22Rv1 (cell line): Measurements from ENCODE around the gene LRRC27.

Experiments
- ZFX ChIP-seq: fragments of 450-650 bp; IDR thresholded peaks from 2 replicates; pipeline ENCODE4 v1.6.1; 2017; ENCODE audit warnings: antibody characterized with exemption, borderline replicate concordance
- TF ChIP-seq, protein P1 (sequence below): fragments of 450-650 bp; IDR thresholded peaks from 2 replicates; pipeline ENCODE4 v1.5.1; 2017; ENCODE audit warnings: mild to moderate bottlenecking

DNA sequence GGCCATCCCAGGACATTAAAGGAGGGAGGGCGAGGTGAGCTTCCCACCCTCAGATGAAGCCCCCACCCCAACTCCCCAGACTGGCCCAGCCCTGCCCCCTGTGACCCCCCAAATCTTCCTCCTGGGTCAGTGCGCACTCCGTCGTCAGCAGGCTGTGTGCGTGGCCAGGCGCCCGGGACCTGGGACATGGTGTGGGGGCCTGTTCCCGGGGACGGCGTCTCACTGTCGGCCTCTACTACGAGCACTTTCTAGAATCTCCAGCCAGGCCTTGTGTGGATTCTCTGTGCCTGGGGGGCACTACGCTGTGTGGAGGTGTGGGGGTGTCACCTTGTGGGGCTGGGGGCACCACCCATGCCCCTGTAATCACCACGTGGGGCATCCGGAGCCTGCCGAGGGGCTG is 74.8 kb downstream of the LRRC27 start:
- TF ChIP-seq, protein P1, sequence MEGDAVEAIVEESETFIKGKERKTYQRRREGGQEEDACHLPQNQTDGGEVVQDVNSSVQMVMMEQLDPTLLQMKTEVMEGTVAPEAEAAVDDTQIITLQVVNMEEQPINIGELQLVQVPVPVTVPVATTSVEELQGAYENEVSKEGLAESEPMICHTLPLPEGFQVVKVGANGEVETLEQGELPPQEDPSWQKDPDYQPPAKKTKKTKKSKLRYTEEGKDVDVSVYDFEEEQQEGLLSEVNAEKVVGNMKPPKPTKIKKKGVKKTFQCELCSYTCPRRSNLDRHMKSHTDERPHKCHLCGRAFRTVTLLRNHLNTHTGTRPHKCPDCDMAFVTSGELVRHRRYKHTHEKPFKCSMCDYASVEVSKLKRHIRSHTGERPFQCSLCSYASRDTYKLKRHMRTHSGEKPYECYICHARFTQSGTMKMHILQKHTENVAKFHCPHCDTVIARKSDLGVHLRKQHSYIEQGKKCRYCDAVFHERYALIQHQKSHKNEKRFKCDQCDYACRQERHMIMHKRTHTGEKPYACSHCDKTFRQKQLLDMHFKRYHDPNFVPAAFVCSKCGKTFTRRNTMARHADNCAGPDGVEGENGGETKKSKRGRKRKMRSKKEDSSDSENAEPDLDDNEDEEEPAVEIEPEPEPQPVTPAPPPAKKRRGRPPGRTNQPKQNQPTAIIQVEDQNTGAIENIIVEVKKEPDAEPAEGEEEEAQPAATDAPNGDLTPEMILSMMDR = no peak
- no peak for TF ChIP-seq ZFX
